ENCODE results near the gene HELZ. TPM values are rescaled to one million over a fixed set of nuclear protein-coding genes. Genes with fewer than 3 reads are reported as not detected.
"Not testable (repeated sequence)": the region's sequence is repeated elsewhere in the genome, so short reads cannot be mapped to it uniquely, and the experiment has no call there.

Gene HELZ
- total RNA-seq, 1 experiment from 2014 or later = 42.3 TPM

GRCh38 chr17:67202503-67202902, 42.5 kb downstream of the HELZ start:
- no peak overlapping the region for H3K27ac ChIP-seq

GRCh38 chr17:67200727-67201301, 44.2 kb downstream of the HELZ start:
- DNase-seq = peak; percentile 13 to 28
- Histone ChIP-seq H3K36me3 (peaks cover 17% of the 10 kb centered on the region), H3K9me3 (replicated peaks) (no peaks in the 10 kb centered on the region), H3K4me1 (peaks cover 14% of the 10 kb centered on the region), H3K27me3 (no peaks in the 10 kb centered on the region), H3K27ac (no peak overlapping the region), H3K4me3 (no peak overlapping the region)

More at GRCh38 chr17:67202503-67202902, 42.5 kb downstream of the HELZ start:
- H3K4me3 ChIP-seq = no peak overlapping the region
- no peaks in the 10 kb centered on the region for H3K9me3 ChIP-seq (replicated peaks)
- no peaks in the 10 kb centered on the region for H3K27me3 ChIP-seq
- peaks cover 14% of the 10 kb centered on the region for H3K4me1 ChIP-seq
- H3K36me3 ChIP-seq = peaks cover 19% of the 10 kb centered on the region
- DNase-seq = no peak

GRCh38 chr17:67198131-67198530, 46.9 kb downstream of the HELZ start:
- Histone ChIP-seq H3K4me3 (no peak overlapping the region), H3K27ac (no peak overlapping the region), H3K4me1 (no peaks in the 10 kb centered on the region; the same call in 1 of the 2 replicates), H3K9me3 (replicated peaks) (no peaks in the 10 kb centered on the region), H3K36me3 (peaks cover 20% of the 10 kb centered on the region), H3K27me3 (no peaks in the 10 kb centered on the region)
- DNase-seq = no peak

GRCh38 chr17:67197023-67197422, 48.0 kb downstream of the HELZ start:
- H3K4me1 ChIP-seq; H3K9me3 ChIP-seq (replicated peaks); DNase-seq; H3K4me3 ChIP-seq; H3K27ac ChIP-seq; H3K27me3 ChIP-seq: not testable (repeated sequence)
- H3K36me3 ChIP-seq = peaks cover 22% of the 10 kb centered on the region

- Histone ChIP-seq H3K4me3 (no peak overlapping the region), H3K36me3 (peaks cover 20% of the 10 kb centered on the region), H3K27ac (no peak overlapping the region), H3K9me3 (replicated peaks) (no peaks in the 10 kb centered on the region), H3K27me3 (no peaks in the 10 kb centered on the region), H3K4me1 (no peaks in the 10 kb centered on the region; the same call in none of the 2 replicates)
- DNase-seq = no peak
Measured at GRCh38 chr17:67196422-67196821, 48.6 kb downstream of the HELZ start.

- no peaks in the 10 kb centered on the region for H3K9me3 ChIP-seq (replicated peaks)
- no peak overlapping the region for H3K4me3 ChIP-seq
- H3K36me3 ChIP-seq = peaks cover 12% of the 10 kb centered on the region
- peak in 1 of 2 experiments; percentile 9 for DNase-seq
- H3K4me1 ChIP-seq = no peaks in the 10 kb centered on the region; the same call in none of the 2 replicates
- H3K27ac ChIP-seq = no peak overlapping the region
- no peaks in the 10 kb centered on the region for H3K27me3 ChIP-seq
Measured at GRCh38 chr17:67194134-67194533, 50.9 kb downstream of the HELZ start.

- no peaks in the 10 kb centered on the region; the same call in 1 of the 2 replicates for H3K4me1 ChIP-seq
- H3K4me3 ChIP-seq = no peak overlapping the region
- no peak for DNase-seq
- H3K36me3 ChIP-seq = peaks cover 16% of the 10 kb centered on the region
- H3K27me3 ChIP-seq = no peaks in the 10 kb centered on the region
- H3K9me3 ChIP-seq (replicated peaks) = no peaks in the 10 kb centered on the region
- no peak overlapping the region for H3K27ac ChIP-seq
Measured at GRCh38 chr17:67187927-67188326, 57.1 kb downstream of the HELZ start.

- peaks cover 13% of the 10 kb centered on the region for H3K36me3 ChIP-seq
- H3K9me3 ChIP-seq (replicated peaks) = no peaks in the 10 kb centered on the region
- H3K27me3 ChIP-seq = no peaks in the 10 kb centered on the region
- no peaks in the 10 kb centered on the region for H3K4me1 ChIP-seq
- H3K27ac ChIP-seq = no peak overlapping the region
- no peak for DNase-seq
- no peak overlapping the region for H3K4me3 ChIP-seq
Measured at GRCh38 chr17:67186782-67187181, 58.2 kb downstream of the HELZ start.

GRCh38 chr17:67183531-67183930, 61.5 kb downstream of the HELZ start:
- no peaks in the 10 kb centered on the region for H3K4me1 ChIP-seq
- H3K36me3 ChIP-seq = peaks cover 10% of the 10 kb centered on the region; the same call in 1 of the 2 replicates

GRCh38 chr17:67181825-67182224, 63.2 kb downstream of the HELZ start:
- Histone ChIP-seq H3K36me3 (peaks cover 15% of the 10 kb centered on the region), H3K4me3 (no peak overlapping the region), H3K27ac (no peak overlapping the region), H3K9me3 (replicated peaks) (no peaks in the 10 kb centered on the region), H3K27me3 (no peaks in the 10 kb centered on the region), H3K4me1 (no peaks in the 10 kb centered on the region)
- no peak for DNase-seq

More at GRCh38 chr17:67183531-67183930, 61.5 kb downstream of the HELZ start:
- no peaks in the 10 kb centered on the region for H3K27me3 ChIP-seq
- H3K4me3 ChIP-seq = no peak overlapping the region
- no peak overlapping the region for H3K27ac ChIP-seq
- no peak for DNase-seq
- no peaks in the 10 kb centered on the region for H3K9me3 ChIP-seq (replicated peaks)

GRCh38 chr17:67180275-67180674, 64.7 kb downstream of the HELZ start:
- DNase-seq = no peak
- Histone ChIP-seq H3K27me3 (no peaks in the 10 kb centered on the region), H3K36me3 (peaks cover 15% of the 10 kb centered on the region), H3K4me1 (no peaks in the 10 kb centered on the region), H3K27ac (no peak overlapping the region), H3K4me3 (no peak overlapping the region), H3K9me3 (replicated peaks) (no peaks in the 10 kb centered on the region)

GRCh38 chr17:67178555-67178954, 66.4 kb downstream of the HELZ start:
- H3K27ac ChIP-seq = no peak overlapping the region
- DNase-seq = no peak
- no peaks in the 10 kb centered on the region for H3K4me1 ChIP-seq
- no peak overlapping the region for H3K4me3 ChIP-seq
- no peaks in the 10 kb centered on the region for H3K9me3 ChIP-seq (replicated peaks)
- H3K27me3 ChIP-seq = no peaks in the 10 kb centered on the region
- H3K36me3 ChIP-seq = peaks cover 12% of the 10 kb centered on the region

GRCh38 chr17:67177732-67178131, 67.3 kb downstream of the HELZ start:
- no peak for DNase-seq
- Histone ChIP-seq H3K36me3 (peaks cover 12% of the 10 kb centered on the region), H3K9me3 (replicated peaks) (no peaks in the 10 kb centered on the region), H3K27me3 (no peaks in the 10 kb centered on the region), H3K27ac (no peak overlapping the region), H3K4me3 (no peak overlapping the region), H3K4me1 (no peaks in the 10 kb centered on the region)

GRCh38 chr17:67174190-67174589, 70.8 kb downstream of the HELZ start:
- Histone ChIP-seq H3K27me3 (no peaks in the 10 kb centered on the region), H3K36me3 (peaks cover 12% of the 10 kb centered on the region), H3K4me3 (no peak overlapping the region), H3K9me3 (replicated peaks) (no peaks in the 10 kb centered on the region), H3K27ac (no peak overlapping the region), H3K4me1 (no peaks in the 10 kb centered on the region)
- DNase-seq = no peak

- no peak for DNase-seq
- no peaks in the 10 kb centered on the region for H3K9me3 ChIP-seq (replicated peaks)
- H3K27me3 ChIP-seq = no peaks in the 10 kb centered on the region
- peaks cover 9% of the 10 kb centered on the region; the same call in 1 of the 2 replicates for H3K36me3 ChIP-seq
- no peaks in the 10 kb centered on the region for H3K4me1 ChIP-seq
- no peak overlapping the region for H3K4me3 ChIP-seq
- no peak overlapping the region for H3K27ac ChIP-seq
Measured at GRCh38 chr17:67171560-67171959, 73.4 kb downstream of the HELZ start.

GRCh38 chr17:67168496-67168895, 76.5 kb downstream of the HELZ start:
- H3K36me3 ChIP-seq = peaks cover 22% of the 10 kb centered on the region
- no peaks in the 10 kb centered on the region for H3K4me1 ChIP-seq
- no peak for DNase-seq
- no peak overlapping the region for H3K27ac ChIP-seq
- H3K4me3 ChIP-seq = no peak overlapping the region
- no peaks in the 10 kb centered on the region for H3K27me3 ChIP-seq
- H3K9me3 ChIP-seq (replicated peaks) = no peaks in the 10 kb centered on the region

Data from SJCRH30 (cell line).